Tibial nerve (tissue), 4 donors: ENCODE measurements around the gene FBLN2. TPM values are rescaled to one million over a fixed set of nuclear protein-coding genes. Genes with fewer than 3 reads are reported as not detected.

Experiments
- DNase-seq, 2 donors: peaks; one replicate each; pipeline ENCODE4 v3.0.0-alpha.2; 2019; ENCODE audit warnings: low spot score in 2 of 2
- H3K27ac ChIP-seq, 4 donors: fragments of 200-600 bp; sonication (generic) in 3 of 4; one replicate each; pipeline ENCODE4 v1.5.1; 2017 to 2019; ENCODE audit warnings: mild to moderate bottlenecking in 1 of 4
- H3K27me3 ChIP-seq, 2 donors: fragments of 200-600 bp; sonication (generic) in 1 of 2; one replicate each; pipeline versions ENCODE4 v1.5.1 to v1.6.0; 2017 to 2019
- H3K36me3 ChIP-seq, 3 donors: fragments of 200-600 bp; sonication (generic); one replicate each; pipeline ENCODE4 v1.5.1; 2018 to 2019
- H3K4me1 ChIP-seq, 4 donors: fragments of 200-600 bp; sonication (generic) in 3 of 4; one replicate each; pipeline ENCODE4 v1.5.1; 2017 to 2019
- H3K4me3 ChIP-seq, 4 donors: fragments of 200-600 bp; sonication (generic) in 3 of 4; one replicate each; pipeline ENCODE4 v1.5.1; 2017 to 2019; ENCODE audit warnings: mild to moderate bottlenecking in 1 of 4, moderate library complexity in 1 of 4
- H3K9me3 ChIP-seq, 4 donors: fragments of 200-600 bp; sonication (generic) in 3 of 4; one replicate each; pipeline ENCODE4 v1.5.1; 2017 to 2019
- CTCF ChIP-seq, 5 experiments: fragments of 200-600 bp in 3 of 5; fragments of 450-650 bp in 2 of 5; sonication (generic) in 3 of 5; IDR thresholded peaks; one replicate each; pipeline ENCODE4 v1.5.1; 2016 to 2019; ENCODE audit warnings: antibody characterized with exemption in 5 of 5, mild to moderate bottlenecking in 3 of 5, moderate library complexity in 2 of 5
- EP300 ChIP-seq, 2 donors: sonication (generic); formaldehyde crosslinking; IDR thresholded peaks; one replicate each; pipeline ENCODE4 v1.6.1; 2017; ENCODE audit warnings: antibody characterized with exemption in 2 of 2, mild to moderate bottlenecking in 1 of 2
- POLR2A ChIP-seq, 2 donors: fragments of 450-650 bp; IDR thresholded peaks; one replicate each; pipeline ENCODE4 v1.6.1; 2017; ENCODE audit warnings: antibody characterized with exemption in 2 of 2, mild to moderate bottlenecking in 2 of 2, moderate library complexity in 2 of 2
- WGBS, 2 donors: methylation state at CpG; one replicate each; pipeline ENCODE4 v1.1.5; 2018; 5-methylcytosine and 5-hydroxymethylcytosine counted together
- total RNA-seq, 4 donors: library from RNA; depleted of rRNA; stranded (reverse); fragments of >200 nt; gene quantifications; one replicate each; pipeline ENCODE4 v1.1.0, GENCODE V29; 2016

Gene FBLN2
- total RNA-seq, 4 donors from 2014 or later, result 185 to 445 (median 240) TPM

- H3K4me3 ChIP-seq, result no peak overlapping the region
- H3K27me3 ChIP-seq, result no peaks in the 10 kb centered on the region
- no peak for DNase-seq
- WGBS, 2 donors, result 47 to 55% methylated on average over 10 of the region's 10 CpGs
- H3K4me1 ChIP-seq, result no peaks in the 10 kb centered on the region
- no peaks in the 10 kb centered on the region for H3K36me3 ChIP-seq
- H3K27ac ChIP-seq, result no peak overlapping the region
- H3K9me3 ChIP-seq, result no peaks in the 10 kb centered on the region
- TF ChIP-seq POLR2A (IDR thresholded peaks at IDR 0.05), result no peak
- TF ChIP-seq CTCF (IDR thresholded peaks at IDR 0.05), result no peak
- TF ChIP-seq EP300 (IDR thresholded peaks at IDR 0.05), result no peak
These were observed 137.6 kb downstream of the FBLN2 start for GRCh38 chr3:13686367-13687160.

GRCh38 chr3:13687517-13687943 is 138.6 kb downstream of the FBLN2 start:
- Histone ChIP-seq H3K27me3 (no peaks in the 10 kb centered on the region), H3K4me1 (no peaks in the 10 kb centered on the region), H3K27ac (no peak overlapping the region), H3K36me3 (no peaks in the 10 kb centered on the region), H3K9me3 (peaks cover 0 to 4% (median 0%) of the 10 kb centered on the region in 4 donors), H3K4me3 (no peak overlapping the region)
- no peak for TF ChIP-seq CTCF (IDR thresholded peaks at IDR 0.05)
- no peak for TF ChIP-seq EP300 (IDR thresholded peaks at IDR 0.05)
- TF ChIP-seq POLR2A (IDR thresholded peaks at IDR 0.05), result no peak
- 24 to 25% methylated on average over 5 of the region's 5 CpGs for WGBS, 2 donors
- no peak for DNase-seq

Other genes with a start within 250 kb of the FBLN2 start
- 1 to 10 TPM; 1.3 to 9.3 (median 2.0) TPM for gene NUP210, start 128.8 kb upstream of the FBLN2 start, total RNA-seq
- 10 to 100 TPM; 20.9 to 25.1 (median 23.9) TPM for gene HDAC11, start 68.8 kb upstream of the FBLN2 start, total RNA-seq